Measurements from ENCODE around the gene PPFIBP2.
"Not testable (repeated sequence)": the region's sequence is repeated elsewhere in the genome, so short reads cannot be mapped to it uniquely, and the experiment has no call there.

PPFIBP2 gene

DNA sequence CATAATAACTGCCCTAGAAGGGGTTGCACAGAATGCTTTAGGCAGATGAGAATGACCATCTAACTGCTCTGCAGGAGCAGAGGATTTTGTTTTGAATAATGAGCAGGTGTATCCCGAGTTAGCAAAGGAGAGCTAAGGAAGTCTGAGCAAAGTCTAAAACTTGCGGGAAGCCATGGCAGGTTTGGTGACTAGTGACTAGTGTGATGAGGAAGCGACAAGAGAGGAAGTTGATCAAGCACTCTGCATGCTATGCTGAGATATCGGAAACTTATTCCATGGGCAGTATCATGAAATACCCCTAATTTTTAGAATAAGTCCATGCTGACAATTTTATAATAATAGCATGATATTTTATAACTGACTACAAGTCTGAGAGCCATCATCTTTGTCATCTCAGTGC, 15.6 kb upstream of the PPFIBP2 start:
- DNase-seq = no peak

DNA sequence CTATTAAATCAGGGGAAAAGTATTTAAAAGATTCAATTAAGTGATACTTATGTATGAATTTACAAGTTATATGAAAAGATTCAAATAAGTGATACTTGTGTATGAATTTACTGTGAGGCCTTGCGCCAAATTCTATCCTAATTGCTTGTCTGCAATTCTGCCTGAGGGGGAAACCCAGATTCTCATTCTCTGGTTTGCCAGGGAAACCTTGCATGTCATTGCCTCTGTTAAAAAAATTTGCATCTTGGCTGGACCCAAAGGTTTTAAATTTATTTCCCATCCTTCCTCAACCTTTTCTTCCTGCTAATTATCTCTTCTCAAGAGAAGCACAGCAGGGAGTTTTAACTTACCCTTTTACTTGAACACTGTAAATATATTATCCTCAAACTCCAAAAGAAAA, 14.7 kb upstream of the PPFIBP2 start:
- DNase-seq = no peak

DNA sequence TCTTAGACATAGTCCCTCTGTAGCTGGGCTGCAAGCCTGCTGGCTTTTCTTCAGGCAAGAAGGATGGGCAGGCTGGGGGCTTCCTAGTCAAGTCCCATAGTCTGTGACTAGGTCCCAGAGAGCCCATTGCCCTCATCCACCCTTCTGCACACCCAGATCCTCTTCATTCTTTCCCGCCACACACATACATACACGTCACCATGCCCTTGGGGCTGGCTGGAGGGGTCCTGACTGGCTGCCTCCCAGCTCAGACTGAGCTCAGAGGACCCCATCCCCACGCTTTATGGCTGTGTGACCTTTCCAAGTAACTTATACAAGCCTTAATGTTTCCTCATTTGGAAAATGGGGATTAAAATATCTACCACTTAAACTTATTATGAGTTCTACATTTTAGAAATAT, 13.5 kb upstream of the PPFIBP2 start:
- DNase-seq = no peak

DNA sequence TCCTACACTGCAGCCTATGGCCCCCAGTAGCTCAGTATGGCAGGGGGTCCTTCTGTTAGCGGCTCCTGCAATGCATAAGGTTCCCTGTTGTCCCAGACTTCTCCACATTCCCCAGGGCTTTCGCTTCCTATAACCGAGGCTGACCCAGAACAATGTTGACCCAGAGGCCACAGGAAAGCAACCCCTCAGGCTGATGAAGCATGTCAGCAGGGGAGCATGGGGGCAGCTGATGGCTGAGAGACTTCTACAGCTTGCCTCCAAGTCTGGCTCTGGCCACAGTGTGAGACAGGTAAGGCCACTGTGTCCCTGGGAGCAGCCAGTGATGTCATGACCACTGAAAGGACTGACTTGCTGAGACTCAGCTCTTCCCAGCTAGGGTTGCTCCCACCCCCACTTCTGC, 12.5 kb upstream of the PPFIBP2 start:
- no peak for DNase-seq

DNA sequence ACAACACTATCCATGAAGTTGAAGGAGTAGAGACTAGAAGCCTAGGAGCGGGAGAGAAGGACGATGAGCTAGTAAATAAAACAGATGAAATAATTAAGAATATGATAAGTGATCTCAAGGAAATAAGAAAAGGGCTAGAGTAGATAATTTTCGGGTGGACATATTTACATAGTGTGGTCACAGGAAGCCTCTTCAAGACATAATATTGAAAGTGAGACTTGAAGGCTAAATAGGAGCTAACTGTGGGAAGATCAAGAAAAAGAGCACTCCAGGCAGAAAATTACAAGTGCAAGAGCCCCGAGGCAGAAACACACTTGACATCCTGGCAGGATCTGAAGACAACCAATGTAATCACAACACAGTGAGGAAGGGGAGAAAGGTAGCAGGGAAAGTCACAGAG, 11.9 kb upstream of the PPFIBP2 start:
- no peak for DNase-seq

DNA sequence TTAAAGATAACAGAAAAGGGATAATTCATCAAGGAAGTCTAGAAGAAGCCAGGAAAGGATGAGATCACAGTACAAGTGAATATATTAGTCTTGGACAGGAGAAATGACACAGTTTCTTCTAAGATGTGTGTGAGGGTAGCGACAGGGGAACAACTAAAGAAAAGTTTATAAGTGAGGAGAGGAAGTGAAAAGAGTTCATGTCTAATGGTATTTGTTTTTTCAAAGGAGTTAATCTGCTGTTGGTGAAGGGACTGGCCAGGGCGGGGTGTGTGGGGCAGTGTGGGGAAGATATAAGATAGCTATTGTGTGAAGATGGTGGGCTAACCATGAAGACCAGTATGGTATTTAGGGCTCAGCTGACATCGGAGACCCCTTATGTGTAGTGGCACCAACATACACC, 7.6 kb upstream of the PPFIBP2 start:
- no peak for DNase-seq

DNA sequence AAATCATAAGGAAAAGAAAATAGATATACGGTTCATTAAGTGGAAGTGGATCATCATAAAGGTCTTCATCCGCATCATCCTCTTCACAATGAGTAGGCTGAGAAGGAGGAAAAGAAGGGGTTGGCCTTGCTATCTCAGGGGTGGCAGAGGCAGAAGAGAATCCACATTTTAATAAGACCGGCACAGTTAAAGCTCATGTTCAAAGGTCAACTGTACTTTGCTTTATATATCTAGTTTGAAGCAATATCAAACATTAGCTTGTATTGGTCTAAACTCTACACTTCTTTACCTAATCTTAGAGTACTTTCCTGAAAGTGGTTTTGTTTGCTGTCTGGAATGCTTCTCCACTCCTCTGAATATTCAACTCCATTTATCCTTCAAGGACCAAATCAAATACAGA, 5.7 kb upstream of the PPFIBP2 start:
- DNase-seq = no peak

DNA sequence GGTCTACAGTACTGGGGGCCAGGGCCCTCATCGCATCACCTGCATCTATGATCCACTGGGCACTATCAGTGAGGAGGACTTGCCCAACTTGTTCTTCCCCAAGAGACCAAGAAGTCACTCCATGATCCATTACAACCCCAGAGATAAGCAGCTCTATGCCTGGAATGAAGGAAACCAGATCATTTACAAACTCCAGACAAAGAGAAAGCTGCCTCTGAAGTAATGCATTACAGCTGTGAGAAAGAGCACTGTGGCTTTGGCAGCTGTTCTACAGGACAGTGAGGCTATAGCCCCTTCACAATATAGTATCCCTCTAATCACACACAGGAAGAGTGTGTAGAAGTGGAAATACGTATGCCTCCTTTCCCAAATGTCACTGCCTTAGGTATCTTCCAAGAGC, 3.8 kb upstream of the PPFIBP2 start:
- no peak for DNase-seq

DNA sequence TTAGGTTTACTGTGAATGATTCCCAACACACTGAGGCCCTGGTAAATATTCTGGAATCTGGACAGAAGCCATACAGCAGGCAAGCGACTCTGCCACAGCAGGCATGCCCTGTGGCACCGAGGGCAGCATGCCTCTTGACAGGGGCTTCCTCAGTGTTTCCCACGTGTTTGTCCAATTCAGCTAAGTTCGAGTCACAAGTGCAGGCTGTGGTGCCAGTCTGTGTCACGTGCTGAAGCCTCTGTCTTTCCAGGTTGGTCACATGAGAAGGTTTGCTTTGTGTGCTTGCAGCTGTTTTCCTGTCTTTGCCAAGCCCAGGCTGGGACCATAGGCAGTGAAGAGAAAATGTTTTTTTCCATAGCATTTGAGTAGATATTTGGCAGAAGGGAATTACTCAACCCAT, 2.4 kb upstream of the PPFIBP2 start:
- DNase-seq = peak in 47 of 51 donors; percentile 16 to 80 (median 55)

DNA sequence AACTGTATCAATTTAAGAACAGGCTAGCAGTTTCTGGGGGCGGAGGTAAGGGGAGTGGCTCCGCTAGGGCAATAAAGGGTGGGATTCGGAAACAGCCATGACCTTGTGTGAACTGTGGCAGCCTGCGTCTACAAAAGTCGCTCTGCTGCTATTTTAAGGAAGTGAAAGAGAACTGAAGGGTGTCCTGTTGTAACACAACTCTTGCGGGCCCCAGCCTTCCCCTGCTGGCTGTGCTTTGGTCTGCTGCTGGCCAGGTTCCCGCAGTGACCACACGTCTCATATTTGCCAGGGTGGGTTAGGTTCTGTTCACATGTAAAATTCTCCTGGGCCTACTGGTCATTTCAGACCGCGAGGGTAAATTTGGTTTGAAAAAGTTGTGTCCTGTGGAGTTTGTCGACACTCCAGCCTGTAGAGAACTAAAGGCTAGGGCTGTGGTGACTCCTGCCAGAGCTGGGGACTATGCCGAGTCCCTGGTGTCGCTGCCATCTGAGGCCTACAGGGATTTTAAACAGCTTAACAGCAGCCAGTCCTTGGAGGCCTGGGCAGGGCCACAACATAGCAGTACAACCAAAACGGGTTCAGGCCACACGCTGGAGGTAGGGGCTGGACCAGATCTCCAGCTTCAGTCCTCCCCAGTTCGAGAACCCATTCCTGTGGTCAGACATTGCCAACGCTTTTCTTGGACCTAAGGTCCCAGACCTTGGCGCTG, 1.1 kb upstream of the PPFIBP2 start:
- DNase-seq = peak in 42 of 51 donors; percentile 10 to 89 (median 54)

DNA sequence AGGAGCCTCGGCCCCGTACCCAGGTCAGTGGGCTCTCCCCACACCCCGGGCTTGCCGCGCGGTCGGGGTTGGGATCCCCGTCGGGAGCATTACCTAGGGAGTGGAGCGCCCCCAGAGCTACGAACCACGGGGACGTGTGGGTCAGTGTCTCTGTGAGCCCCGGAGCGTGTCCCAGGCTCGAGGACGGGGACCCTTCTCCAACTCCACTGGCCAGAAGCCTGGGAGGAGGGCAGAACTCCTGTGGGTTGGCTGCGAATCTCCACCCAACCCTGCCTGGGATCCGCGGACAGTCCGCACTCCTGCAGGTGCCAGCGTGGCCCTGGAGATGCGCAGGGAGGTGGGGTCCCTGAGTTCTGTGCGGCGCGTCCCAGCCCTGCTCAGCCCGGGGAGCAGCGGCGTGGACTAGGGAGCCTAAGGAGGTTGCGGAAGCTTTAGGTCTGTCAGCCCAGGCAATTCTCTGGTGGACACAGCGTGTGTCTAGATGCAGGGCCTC, 346 bp downstream of the PPFIBP2 start:
- DNase-seq = peak in 22 of 51 donors; percentile 21 to 70 (median 50)

DNA sequence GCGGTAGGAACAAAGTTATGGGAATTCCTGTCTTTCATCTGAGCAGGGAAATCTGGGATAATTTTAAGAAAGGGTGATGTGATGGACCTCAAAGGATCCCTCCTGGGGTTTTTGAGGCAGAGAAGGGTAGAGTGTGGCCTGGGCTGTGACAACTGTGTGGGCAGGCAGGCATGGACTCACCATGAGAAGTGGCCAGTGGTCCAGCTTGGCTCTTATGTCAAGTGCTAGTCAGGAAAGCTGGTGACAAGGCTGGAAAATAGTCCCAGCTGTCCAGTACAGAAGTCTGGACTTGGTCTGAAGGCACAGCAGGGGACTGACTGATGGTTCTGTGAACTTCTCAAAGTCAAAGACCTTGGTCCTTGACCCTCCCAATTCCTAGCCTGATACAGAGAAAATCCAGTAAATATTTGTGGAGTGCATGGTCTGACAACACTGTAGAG, 1.7 kb downstream of the PPFIBP2 start:
- DNase-seq = no peak

DNA sequence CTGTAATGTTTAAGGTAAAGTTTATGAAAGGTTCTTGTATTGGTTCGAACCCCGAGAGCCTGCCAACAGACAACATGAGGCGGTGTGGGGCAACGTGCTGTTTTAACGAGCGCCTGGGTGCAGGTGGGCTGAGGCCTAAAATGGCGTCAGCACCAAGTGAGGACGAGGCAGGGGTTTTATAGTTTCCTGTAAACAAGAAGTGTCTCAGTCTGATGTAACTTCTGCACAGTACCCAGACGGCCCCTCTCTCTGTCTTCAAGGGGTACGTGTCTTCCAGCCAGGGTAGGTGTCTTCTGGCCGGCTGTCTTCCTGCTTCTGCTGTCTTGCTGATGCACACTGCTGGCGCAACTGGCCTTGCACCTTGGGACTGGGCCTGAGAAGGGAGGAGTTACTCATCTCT, 2.7 kb downstream of the PPFIBP2 start:
- no peak for DNase-seq

DNA sequence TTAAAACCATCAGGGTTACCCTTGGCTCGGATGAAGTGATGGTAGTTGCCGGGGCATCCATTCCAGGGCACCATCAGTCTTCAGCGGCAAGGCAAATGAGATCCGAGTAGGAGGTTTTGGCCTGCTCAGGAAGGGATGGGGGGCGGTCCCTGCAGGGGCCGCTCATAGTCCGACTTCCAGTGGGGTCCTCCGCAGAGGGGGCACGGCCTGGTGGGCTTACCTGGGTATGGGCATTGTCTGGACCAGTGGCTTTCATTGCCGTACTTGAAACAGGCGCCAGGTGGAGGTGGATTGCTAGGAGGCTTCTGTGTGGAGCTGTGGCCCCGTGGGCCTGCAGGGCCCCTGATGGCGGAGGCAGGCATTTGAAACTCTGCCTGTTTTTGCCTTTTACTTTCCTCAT, 3.9 kb downstream of the PPFIBP2 start:
- not testable (repeated sequence) for DNase-seq

DNA sequence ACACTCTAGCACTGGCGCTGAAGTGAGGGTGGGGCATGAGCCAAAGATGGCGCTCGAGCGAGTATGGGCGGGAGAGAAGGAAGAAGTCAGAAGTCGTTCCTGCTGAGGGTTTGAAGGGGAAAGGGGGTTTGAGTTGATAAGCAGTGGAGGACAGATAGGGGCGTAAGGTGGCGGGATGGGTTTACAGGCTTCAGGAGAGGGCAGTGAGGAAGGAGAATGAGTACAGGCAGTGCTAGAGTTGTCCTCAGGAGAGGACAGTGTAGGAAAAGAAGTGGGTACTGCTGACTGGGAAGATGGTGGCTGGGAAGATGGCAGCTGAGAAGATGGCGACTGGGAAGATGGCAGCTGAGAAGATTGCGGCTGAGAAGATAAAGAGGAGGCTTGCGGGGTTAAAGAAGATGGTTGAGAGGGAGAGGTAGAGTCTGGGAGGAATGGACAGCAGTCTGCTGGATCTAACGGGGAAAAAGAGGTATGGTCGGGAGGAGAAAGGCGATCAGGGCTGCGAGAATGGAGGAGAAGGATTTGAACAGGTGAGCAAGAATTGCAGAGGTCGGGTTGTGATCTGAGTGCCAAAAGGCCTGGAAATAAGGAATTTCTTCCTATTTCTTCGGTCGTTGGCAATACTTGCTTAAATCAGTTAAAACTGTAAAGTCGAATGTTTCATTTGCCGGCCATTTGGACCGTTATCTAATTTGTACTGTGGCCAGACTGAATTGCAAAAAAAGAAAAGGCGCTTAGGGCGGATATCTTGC, 5.2 kb downstream of the PPFIBP2 start:
- no peak for DNase-seq

DNA sequence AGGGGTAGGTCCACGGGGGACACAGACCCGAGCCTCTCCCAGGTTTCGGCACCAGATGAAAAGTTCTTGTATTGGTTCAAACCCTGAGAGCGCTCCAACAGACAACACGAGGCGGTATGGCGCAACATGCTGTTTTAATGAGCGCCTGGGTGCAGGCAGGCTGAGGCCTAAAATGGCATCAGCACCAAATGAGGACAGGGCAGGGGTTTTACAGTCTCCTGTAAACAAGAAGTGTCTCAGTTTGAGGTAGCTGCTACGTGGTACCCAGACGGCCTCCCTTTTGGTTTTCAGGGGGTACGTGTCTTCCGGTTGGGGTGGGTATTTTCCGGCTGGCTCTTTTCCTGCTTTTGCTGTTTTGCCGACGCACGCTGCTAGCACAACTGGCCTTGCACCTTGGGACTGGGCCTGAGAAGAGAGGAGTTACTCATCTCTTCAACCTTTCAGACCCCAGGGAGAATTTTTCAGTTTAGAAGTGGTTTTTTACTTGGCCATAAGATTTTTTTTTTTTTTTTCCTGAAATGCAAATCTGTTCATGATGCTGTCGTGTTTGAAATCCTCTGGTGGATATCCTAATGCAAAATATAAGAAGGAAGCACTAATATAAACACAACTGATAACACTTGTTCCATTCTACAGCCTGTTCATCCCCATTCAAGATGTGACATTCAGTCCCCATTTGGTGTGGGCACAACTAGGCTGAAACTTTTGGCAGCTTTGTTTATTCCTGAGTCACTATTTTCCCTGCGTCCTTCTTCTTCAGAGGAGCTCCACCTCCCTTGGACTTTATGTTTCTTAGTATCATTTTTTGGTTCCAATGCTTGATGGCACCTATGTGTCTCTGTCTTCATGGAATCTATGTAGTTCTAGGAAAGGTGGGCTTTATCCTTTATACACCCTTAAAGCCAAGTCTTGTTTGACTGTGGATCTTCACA, 6.5 kb downstream of the PPFIBP2 start:
- no peak for DNase-seq

DNA sequence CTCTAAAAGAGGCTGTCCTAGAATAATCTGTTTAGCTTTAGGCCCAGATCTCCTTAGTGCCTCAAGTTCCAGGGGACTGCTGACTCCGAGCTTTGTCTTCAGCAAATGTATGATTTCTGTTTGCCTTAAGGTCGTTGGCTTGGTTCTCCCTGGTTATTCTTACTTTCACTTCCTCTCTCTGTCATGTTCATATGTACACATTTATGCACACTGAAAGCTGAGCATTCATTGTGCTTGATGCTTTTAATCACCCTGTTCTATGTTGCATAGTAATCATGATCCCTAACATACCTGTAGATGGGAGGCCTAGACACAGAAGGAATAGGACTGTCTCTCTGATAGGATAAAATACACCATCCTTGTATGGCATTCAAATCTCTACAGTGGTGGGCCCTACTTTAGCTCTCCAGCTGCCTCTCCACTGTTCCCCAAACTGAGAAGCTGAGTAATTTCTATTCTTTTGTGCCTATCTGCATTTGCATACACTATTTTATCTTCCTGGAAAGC, 7.2 kb downstream of the PPFIBP2 start:
- DNase-seq = peak in 1 of 51 donors; percentile 43

DNA sequence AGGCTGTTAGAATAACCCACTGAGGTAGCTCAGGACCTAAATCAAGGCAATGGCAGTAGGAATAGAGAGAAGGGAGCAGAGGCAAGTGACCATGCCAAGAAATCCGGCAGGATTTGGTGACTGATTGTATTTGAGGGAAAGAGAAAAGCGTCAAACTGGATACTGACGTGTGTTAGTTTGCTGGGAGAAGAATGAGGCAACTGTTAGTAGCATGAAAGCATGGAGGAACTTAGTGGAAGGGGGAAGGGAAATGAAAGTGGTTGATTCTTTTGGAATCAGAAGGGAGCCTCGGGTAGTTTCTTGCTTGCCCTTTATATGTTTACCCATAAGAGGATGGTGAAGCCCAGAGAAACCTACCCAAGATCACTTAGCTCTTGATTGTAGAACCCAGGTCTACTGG, 8.3 kb downstream of the PPFIBP2 start:
- DNase-seq = peak in 1 of 51 donors; percentile 18

DNA sequence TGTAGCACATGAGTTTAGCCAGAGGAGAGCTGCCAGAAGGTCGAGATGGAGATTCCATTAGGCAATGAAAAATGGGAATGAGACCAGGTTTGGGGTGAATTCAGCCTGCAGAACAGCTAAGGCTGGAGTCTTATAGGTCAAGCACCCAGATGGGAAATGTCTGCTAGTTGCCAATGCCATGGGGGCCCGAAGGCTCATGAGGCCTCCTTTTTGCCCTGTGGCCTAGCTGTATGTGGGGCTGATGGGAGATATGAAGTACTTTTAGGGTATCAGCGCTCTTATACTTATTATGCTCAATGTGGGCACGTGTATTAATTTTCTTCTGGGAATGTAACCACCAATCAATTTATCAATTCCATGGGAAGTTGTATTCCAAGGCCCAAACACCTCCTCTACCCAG, 8.7 kb downstream of the PPFIBP2 start:
- DNase-seq = no peak

DNA sequence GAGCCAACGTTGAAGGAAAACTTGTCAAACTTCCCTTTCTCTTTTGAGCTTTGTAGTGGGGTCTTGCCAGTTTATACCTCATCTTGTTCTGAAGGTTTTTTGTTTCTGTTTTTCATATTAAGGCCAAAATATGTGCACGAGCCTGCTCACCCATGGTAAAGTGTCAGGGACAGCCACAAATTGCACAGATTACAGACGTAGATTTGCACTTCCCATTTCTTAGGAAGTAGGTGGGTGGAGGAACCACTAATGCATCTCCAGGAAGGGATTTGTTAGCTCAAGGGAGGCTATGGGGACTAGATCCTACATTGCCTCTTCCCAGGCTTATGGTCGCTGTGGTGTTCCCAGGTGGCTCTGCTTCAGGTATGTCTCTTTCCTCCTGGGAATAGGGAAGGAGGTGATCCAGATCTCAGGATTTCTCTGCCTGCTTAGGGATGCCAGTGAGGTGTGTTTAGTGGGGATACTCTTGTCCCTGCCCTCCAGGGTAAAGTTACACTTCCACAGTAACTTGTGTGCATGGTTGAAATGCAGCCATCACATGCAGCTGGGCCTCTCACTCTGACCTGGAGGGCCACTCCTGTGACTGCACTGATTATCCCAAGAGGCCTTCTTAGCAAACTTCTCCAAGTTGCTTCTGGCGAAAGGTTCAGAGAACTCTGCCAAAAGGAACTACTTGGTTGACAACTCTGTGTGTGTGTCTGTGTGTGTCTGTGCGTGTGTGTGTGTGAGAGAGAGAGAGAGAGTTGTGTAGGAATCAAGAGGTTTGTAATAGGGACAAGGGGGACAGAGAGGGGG, 9.8 kb downstream of the PPFIBP2 start:
- no peak for DNase-seq

Measured in hypothalamus (tissue), 51 donors.